A549 treated with CpdA at 1 μM for 4 hours (cell line): ENCODE data around the gene SIX4. TPM values are rescaled to one million over a fixed set of nuclear protein-coding genes. Genes with fewer than 3 reads are reported as not detected.

Source experiments
- total RNA-seq: library from RNA; stranded (reverse); fragments of 200-300 nt; extraction: Qiagen RNA extraction; gene quantifications from 5 replicates; pipeline ENCODE4 v1.2.3, GENCODE V29; 2022; ENCODE audit warnings: low read depth

SIX4 gene
- 2.1 to 4.1 TPM (median 3.4 TPM) in 5 replicates for total RNA-seq

GRCh38 chr14:60723907-60724618 lies at the start of gene SIX4:
TSS of gene SIX4 (minus strand) at chr14:60724351. CDS start at chr14:60724074, 277 bp downstream.

GRCh38 chr14:60734465-60735242 lies 10.5 kb upstream of the SIX4 start, which contains the start of gene MNAT1:
TSS of gene MNAT1 (plus strand) at chr14:60734761. CDS start at chr14:60734863, 102 bp downstream.

Other genes with a start within 250 kb of the SIX4 start
- not detected in 5 replicates for gene C14orf39, start 238.3 kb downstream of the SIX4 start, total RNA-seq
- not detected in 5 replicates for gene SIX6, start 215.2 kb downstream of the SIX4 start, total RNA-seq
- 6.1 to 8.5 TPM (median 7.8 TPM) in 5 replicates for gene SIX1, start 74.9 kb downstream of the SIX4 start, total RNA-seq
- 38.1 to 56.9 TPM (median 41.9 TPM) in 5 replicates for gene MNAT1, start 10.4 kb upstream of the SIX4 start, total RNA-seq